Mucosa of stomach (tissue), 1 donor: ENCODE data around the gene TEDDM1.

Experiments
- H3K27me3 ChIP-seq: one replicate; pipeline ENCODE4 v1.7.0; 2013; ENCODE audit warnings: mild to moderate bottlenecking, low read length; ENCODE audit not compliant: control insufficient read depth, insufficient read depth
- H3K36me3 ChIP-seq: one replicate; pipeline ENCODE4 v1.7.0; 2013; ENCODE audit warnings: low read length; ENCODE audit not compliant: control insufficient read depth, insufficient read depth
- H3K4me1 ChIP-seq: one replicate; pipeline ENCODE4 v1.7.0; 2013; ENCODE audit warnings: mild to moderate bottlenecking, low read length; ENCODE audit not compliant: control insufficient read depth, insufficient read depth
- H3K4me3 ChIP-seq: one replicate; pipeline ENCODE4 v1.7.0; 2013; ENCODE audit warnings: low read length
- H3K9ac ChIP-seq: one replicate; pipeline ENCODE4 v1.7.0; 2013; ENCODE audit warnings: mild to moderate bottlenecking, low read length, moderate library complexity
- H3K9me3 ChIP-seq: one replicate; pipeline ENCODE4 v1.7.0; 2013; ENCODE audit warnings: mild to moderate bottlenecking, low read length, moderate library complexity; ENCODE audit not compliant: control insufficient read depth
- donor health status: Pancreatic carcinoma.

The TEDDM1 gene

DNA sequence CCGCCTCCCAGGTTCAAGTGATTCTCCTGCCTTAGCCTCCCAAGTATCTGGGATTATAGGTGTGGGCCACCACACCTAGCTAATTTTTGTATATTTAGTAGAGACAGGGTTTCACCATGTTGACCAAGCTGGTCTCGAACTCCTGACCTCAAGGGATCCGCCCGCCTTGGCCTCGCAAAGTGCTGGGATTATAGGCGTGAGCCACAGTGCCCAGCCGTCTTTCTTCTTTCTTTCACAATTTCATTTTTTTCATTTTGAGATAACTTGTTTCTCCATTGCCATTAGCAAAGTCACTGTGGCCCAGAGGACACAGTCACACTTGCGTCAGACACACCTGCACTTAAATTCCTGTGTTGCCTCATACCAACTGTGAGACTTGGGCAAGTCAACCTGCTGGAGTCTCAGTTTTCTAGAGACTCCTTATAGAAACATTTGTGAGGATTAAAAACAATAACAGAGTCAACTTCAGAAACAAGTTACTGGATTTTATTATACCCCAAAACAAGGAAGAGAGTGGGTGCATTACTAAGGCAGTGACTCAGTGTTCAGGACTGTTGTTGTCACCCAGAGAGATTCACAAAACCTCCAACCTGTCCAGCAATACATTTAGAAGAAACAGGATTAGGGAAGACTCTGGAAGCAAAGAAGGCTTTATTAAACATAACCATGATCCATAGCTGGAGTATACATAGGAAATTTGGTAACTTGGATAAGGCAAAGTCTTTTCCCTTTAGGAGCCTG lies 2.6 kb downstream of the TEDDM1 start:
- Histone ChIP-seq H3K4me1 (peaks cover 19% of the 10 kb centered on the region), H3K9me3 (no peaks in the 10 kb centered on the region), H3K9ac (no peak overlapping the region), H3K4me3 (no peak overlapping the region), H3K27me3 (no peaks in the 10 kb centered on the region), H3K36me3 (no peaks in the 10 kb centered on the region)

- no peaks in the 10 kb centered on the region for H3K9me3 ChIP-seq
- no peak overlapping the region for H3K9ac ChIP-seq
- no peak overlapping the region for H3K4me3 ChIP-seq
- peaks cover 24% of the 10 kb centered on the region for H3K4me1 ChIP-seq
- no peaks in the 10 kb centered on the region for H3K36me3 ChIP-seq
- H3K27me3 ChIP-seq = no peaks in the 10 kb centered on the region
These were observed 4.6 kb downstream of the TEDDM1 start for GRCh38 chr1:182395906-182396305.

DNA sequence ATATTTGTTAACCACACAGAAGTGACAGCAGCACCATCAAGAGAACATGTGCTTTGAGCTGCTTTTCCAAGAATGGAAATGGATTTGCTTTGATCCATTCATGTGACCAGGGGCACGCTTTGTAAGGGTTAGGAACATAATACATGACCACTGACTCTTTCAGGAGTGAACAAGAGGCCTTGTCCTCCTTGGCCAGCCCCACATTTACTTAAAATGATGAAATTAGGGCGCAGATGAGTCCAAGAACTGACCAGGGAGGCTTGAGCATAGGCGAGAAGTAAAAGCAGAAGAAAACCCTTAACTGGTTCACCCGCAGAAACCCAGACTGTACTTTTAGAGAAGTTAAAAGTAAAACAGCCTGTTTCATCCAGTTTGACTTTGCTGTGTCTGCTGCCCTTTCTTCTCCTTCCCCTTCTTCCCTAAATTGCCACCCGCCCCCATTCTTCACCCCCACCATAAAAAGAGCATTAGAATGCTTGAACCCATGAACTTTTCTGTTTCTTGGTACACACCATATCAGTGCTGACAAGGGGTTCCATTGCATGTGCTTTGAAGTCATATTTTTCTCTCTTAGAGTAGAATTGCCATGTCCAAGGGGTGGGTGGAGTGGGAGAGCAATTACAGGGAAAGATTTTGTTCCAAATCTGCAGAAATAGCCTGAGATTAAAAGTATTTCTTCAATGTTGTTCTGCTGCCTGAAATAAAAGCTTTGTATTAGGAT lies 6.3 kb downstream of the TEDDM1 start:
- Histone ChIP-seq H3K9ac (no peak overlapping the region), H3K9me3 (no peaks in the 10 kb centered on the region), H3K36me3 (no peaks in the 10 kb centered on the region), H3K4me1 (peaks cover 24% of the 10 kb centered on the region), H3K27me3 (no peaks in the 10 kb centered on the region), H3K4me3 (no peak overlapping the region)

DNA sequence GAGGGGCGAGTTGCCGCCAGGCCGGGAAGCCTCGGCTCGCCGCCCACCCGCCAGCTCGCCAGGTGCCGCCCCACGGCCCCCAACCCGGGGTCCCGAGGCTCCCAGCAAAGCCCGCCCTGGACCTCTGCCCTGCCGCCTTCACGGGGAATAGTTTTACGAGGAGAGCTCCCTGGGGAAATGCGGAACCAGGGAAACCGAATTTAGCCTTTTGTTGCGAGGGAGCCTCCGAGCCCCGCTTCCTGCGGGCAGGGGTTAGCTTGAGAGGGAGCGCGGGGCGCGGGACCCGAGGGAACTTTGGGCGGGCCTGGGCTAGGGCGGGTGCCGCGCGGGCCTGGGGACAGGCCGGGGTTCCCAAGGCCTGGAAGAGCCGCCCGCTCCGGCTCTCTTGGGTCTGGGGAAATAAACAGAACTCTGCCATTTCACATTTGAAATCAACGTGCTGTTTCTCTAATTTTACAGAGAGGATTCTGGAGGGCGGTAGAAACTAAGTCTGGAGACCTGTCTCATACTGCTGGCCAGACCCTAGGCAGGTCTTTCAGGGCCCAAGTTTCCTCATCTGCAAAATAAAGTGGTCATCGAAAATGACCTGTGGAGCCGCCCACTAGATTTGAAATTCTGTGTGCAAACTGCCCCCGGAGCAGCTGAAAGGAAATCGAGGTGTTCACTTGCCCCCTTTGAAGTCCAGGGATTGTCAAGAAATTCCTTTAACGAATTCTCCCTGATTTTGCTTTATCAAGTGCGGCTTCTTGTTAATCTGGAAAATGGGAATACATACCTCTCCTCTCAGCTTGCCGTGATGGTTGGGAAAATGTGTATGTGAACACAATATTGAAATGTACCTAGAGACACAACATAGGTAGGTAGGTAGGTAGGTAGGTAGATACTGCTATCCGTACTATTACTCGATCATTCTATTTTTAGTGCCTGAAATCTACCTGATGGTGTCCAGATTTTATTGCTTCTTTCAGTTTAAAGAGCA lies 8.1 kb downstream of the TEDDM1 start:
- Histone ChIP-seq H3K4me3 (peak overlapping the region; percentile 44), H3K4me1 (peaks cover 32% of the 10 kb centered on the region), H3K27me3 (no peaks in the 10 kb centered on the region), H3K9me3 (no peaks in the 10 kb centered on the region), H3K36me3 (peaks cover 8% of the 10 kb centered on the region), H3K9ac (peak overlapping the region; percentile 94)

- Histone ChIP-seq H3K9ac (peak within 1 kb of the TSS; percentile 94), H3K4me3 (peak within 1 kb of the TSS; percentile 74), H3K27me3 (no peaks in the 10 kb centered on the region), H3K9me3 (no peaks in the 10 kb centered on the region), H3K36me3 (peaks cover 14% of the 10 kb centered on the region), H3K4me1 (peaks cover 32% of the 10 kb centered on the region)
These were observed 9.0 kb downstream of the TEDDM1 start, which contains the start of gene GLUL for GRCh38 chr1:182391362-182392049. GLUL (minus strand) TSS chr1:182391790; CDS start chr1:182388737, 3,053 bp downstream.

GRCh38 chr1:182391028-182391361 lies 9.5 kb downstream of the TEDDM1 start:
- H3K4me1 ChIP-seq = peaks cover 36% of the 10 kb centered on the region
- H3K4me3 ChIP-seq = peak overlapping the region; percentile 74
- H3K9ac ChIP-seq = peak overlapping the region; percentile 94
- H3K36me3 ChIP-seq = peaks cover 19% of the 10 kb centered on the region
- H3K27me3 ChIP-seq = no peaks in the 10 kb centered on the region
- no peaks in the 10 kb centered on the region for H3K9me3 ChIP-seq

GRCh38 chr1:182389619-182390047 lies 10.8 kb downstream of the TEDDM1 start:
- Histone ChIP-seq H3K4me3 (peak overlapping the region; percentile 74), H3K36me3 (peaks cover 29% of the 10 kb centered on the region), H3K27me3 (no peaks in the 10 kb centered on the region), H3K9me3 (no peaks in the 10 kb centered on the region), H3K4me1 (peaks cover 46% of the 10 kb centered on the region), H3K9ac (peak overlapping the region; percentile 94)

- Histone ChIP-seq H3K36me3 (peaks cover 35% of the 10 kb centered on the region), H3K4me1 (peaks cover 56% of the 10 kb centered on the region), H3K9me3 (no peaks in the 10 kb centered on the region), H3K4me3 (peak overlapping the region; percentile 74), H3K27me3 (no peaks in the 10 kb centered on the region), H3K9ac (peak overlapping the region; percentile 94)
These were observed 11.9 kb downstream of the TEDDM1 start for GRCh38 chr1:182388392-182389134.

GRCh38 chr1:182387566-182387965 lies 12.9 kb downstream of the TEDDM1 start:
- no peaks in the 10 kb centered on the region for H3K9me3 ChIP-seq
- no peaks in the 10 kb centered on the region for H3K27me3 ChIP-seq
- H3K4me3 ChIP-seq = no peak overlapping the region
- peaks cover 51% of the 10 kb centered on the region for H3K4me1 ChIP-seq
- H3K36me3 ChIP-seq = peaks cover 35% of the 10 kb centered on the region
- H3K9ac ChIP-seq = peak overlapping the region; percentile 94

GRCh38 chr1:182386980-182387379 lies 13.5 kb downstream of the TEDDM1 start:
- Histone ChIP-seq H3K9me3 (no peaks in the 10 kb centered on the region), H3K4me3 (no peak overlapping the region), H3K9ac (peak overlapping the region; percentile 2), H3K27me3 (no peaks in the 10 kb centered on the region), H3K36me3 (peaks cover 40% of the 10 kb centered on the region), H3K4me1 (peaks cover 54% of the 10 kb centered on the region)
